CD4-positive, alpha-beta T cell treated with Interleukin-12 subunit alpha and Interleukin-12 subunit beta, for 1 hour (primary cell): ENCODE measurements around the gene OLA1.
A peak's percentile ranks its signal among the peaks of the same experiment; 100 is the strongest.
"Not testable (repeated sequence)": the region's sequence is repeated elsewhere in the genome, so short reads cannot be mapped to it uniquely, and the experiment has no call there.

Source experiments
- DNase-seq: peaks from one replicate; pipeline ENCODE4 v3.0.0-alpha.2; 2020

Gene OLA1

DNA sequence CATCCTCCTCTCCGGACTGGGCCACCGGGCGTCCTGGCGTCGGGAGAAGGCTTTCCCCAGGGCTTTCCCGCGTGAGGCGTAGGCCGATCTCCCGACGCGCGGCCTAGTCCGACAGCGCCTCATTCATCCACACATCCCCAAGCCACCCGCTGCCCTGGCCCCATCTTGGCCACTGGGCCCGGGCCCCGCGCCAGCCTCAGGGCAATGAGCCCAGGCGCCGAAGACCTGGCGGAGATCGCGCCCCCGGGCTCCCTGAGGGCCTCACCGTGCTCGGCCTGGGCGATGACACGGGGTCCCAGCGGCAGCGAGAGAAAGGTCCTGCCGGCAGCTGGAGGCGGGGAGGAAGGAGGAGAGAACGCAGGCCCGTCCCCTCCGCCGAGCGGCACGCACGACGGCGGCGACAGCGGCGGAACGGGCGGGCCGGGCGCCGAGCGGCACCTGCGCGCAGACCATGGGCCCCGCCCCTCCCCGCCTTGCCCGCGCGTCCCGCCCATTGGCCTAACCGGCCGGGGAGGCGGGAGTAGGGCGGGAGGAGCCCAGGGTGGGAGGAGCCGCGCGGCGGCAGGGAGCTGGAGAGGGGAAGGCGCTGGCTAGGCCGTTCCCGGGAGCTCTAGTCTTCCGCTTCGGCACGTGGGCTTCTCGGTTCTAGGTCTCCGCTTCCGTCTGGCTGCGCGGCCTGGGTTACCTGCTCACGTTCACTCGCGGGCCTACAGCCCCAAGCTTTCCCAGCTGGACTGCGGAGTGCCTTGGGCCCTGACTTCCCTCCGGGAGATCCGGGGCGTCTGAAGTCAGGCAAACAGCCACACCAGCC lies at the start of gene OLA1:
Gene OLA1, minus strand, starts transcription at position 346 of the 811 bp plus-strand sequence. CDS start 1,717 bp downstream, outside the sequence.
- peak; percentile 96 for DNase-seq

- no peak for DNase-seq
Measured at GRCh38 chr2:174292908-174293307, 44.6 kb upstream of the OLA1 start.

GRCh38 chr2:174286172-174286571 lies 37.8 kb upstream of the OLA1 start:
- DNase-seq, result no peak

- no peak for DNase-seq
Measured at GRCh38 chr2:174282441-174282840, 34.1 kb upstream of the OLA1 start.

DNA sequence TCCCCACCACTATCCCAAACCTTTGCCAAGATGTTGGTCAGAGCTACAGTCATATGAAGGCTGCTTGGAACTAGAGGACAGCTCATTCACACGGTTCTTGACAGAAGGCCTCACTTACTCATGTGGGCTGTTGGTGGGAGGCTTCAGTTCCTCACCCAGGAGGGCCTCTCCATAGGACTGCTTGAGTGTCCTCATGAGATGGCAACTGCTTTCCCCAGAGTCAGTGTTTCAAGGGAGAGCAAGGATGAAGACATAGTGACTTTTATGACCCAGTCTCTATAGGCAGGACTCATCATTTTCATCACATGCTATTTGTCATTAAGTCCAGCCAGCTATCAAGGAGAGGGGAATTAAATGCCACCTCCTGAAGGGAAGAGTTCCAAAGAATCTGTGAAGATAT lies 33.4 kb upstream of the OLA1 start:
- DNase-seq, result no peak

DNA sequence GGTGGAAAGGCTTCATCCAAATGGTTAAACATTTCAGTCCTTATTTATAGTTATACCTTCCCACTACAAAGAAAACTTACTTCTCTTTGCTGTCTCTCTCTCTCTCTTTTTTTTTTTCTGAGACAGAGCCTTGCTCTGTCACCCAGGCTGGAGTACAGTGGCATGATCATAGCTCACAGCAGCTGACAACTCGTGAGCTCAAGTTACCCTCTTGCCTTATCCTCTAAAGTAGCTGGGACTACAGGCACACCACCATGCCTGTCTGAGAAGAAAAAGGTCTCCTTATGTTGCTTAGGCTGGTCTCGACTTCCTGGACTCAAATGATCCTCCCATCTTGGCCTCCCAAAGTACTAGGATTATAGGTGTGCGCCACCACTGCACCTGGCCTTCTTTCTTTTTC lies 32.3 kb upstream of the OLA1 start:
- DNase-seq, result no peak

DNA sequence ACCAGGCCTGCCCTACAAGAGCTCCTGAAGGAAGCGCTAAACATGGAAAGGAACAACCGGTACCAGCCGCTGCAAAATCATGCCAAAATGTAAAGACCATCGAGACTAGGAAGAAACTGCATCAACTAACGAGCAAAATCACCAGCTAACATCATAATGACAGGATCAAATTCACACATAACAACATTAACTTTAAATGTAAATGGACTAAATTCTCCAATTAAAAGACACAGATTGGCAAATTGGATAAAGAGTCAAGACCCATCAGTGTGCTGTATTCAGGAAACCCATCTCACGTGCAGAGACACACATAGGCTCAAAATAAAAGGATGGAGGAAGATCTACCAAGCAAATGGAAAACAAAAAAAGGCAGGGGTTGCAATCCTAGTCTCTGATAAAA lies 21.9 kb upstream of the OLA1 start:
- DNase-seq, result not testable (repeated sequence)

DNA sequence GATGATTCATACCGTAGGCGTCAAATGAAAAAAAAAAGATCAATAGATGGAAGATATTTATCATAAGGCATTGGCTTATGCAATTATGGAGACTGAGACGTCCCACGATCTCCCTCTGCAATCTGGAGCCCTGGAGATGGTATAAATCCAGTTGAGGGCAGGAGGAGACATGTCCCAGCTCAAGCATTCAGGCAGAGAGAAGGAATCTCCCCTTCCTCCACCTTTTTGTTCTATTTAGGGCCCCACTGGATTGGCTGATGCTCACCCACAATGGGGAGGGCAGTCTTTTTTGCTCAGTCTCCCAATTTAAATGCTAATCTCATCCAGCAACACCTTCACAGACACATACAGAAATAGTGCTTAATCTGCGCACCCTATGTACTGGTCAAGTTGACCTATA lies 18.0 kb upstream of the OLA1 start:
- no peak for DNase-seq

DNA sequence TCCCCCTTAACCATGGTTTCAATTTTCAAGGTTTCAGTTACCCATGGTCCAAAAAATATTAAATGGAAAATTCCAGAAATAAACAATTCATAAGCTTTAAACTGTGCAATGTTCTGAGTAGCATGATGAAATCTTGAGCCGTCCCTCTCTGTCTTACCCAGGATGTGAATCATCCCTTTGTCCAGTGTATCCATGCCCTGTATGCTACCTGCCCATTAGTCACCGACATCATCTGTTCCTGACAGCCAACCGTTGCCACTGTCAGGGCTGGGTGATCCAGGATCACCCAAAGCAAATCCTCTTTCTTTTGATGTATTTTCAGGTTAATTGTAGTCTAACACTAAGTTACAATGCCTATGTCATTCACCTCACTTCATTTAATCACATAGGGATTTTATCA lies 15.7 kb upstream of the OLA1 start:
- no peak for DNase-seq

DNA sequence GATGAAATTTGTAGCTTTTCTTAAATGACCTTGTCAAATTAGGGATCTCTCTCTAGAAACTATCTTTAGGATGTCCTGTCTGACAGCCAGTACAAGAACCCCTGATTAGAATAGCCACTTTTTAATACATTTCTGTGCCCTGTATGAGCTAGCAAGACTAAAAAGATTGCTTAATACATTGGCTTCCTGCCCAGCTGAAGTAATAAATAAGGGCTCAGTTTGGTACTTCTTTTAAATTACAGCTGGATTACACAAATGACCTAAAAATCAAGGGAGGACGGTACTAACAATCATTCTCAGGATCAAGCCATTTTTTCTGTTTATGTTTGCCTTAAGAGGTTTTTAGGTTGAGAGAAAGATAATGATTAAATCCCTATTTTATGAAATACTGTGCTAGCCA lies 11.6 kb upstream of the OLA1 start:
- DNase-seq, result no peak

DNA sequence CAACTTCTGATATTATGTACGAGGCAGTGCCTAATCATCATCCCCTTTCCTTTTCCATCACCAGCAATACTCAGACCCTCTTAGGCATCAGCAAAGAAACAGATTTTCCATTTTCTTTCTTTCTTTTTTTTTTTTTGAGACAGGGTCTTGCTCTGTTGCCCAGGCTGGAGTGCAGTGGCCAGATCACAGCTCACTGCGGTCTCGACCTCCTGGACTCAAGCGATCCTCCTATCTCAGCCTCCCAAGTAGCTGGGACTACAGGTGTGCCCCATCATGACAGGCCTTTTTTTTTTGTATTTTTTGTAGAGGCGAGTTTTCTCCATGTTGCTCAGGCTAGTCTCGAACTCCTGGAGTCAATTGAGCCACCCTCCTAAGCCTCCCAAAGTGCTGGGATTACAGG lies 5.9 kb upstream of the OLA1 start:
- no peak for DNase-seq

GRCh38 chr2:174248998-174249592 lies 763 bp upstream of the OLA1 start:
- no peak for DNase-seq

DNA sequence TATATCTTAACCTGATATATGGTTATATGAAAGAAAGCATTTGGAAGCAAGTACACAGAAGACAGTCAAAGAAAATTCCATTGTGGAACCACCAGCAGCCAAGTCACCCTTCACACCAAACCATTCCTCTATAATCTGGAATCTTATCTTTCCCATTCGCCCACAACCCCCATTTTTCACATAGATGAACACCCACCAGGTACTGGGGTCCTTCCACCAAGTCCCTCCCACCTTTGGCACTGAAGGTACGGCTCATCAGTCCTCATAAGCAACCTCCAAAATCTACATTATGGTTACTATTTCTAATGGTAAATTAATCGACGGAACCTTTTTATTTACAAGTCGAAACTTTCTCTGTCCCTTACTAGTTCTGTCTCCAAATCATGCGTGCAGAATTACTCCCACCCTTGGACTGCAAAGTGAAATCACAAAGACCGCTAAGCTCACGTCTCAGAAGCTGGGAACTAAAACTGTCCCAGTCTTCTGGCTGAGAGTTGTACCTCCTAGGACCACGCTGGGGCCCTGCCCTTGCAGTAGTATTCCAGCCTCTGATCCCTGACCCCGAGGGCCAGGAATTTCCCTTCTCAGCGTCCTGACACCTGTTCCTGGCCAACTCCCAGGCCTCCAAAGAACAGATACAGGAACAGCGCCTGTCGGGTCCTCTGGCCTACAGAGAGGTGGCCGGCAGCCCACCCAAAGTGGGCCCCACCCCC lies 702 bp downstream of the OLA1 start:
- peak; percentile 7 for DNase-seq

- DNase-seq, result no peak
Measured at GRCh38 chr2:174246944-174247381, 1.4 kb downstream of the OLA1 start.

GRCh38 chr2:174245628-174246027 lies 2.7 kb downstream of the OLA1 start:
- DNase-seq, result not testable (repeated sequence)

DNA sequence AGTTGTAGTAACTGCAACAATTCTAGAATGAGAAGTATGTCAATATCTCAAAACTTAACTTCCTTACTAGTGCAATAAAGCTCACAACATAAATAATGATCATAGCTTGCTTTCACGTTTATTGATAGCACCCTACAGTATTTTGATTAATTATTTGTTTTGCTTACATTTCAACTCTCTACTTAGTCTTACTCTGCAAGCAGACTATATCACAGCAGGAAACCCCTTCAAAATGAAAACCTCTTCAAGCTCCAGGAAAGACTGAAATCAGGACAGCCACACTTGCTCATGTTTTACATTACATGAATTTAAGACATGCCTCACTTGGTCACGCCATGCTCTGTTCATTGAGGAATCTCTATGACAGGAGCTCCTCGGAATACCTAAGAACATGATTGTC lies 3.3 kb downstream of the OLA1 start:
- DNase-seq, result no peak

- no peak for DNase-seq
Measured at GRCh38 chr2:174243812-174244211, 4.5 kb downstream of the OLA1 start.

DNA sequence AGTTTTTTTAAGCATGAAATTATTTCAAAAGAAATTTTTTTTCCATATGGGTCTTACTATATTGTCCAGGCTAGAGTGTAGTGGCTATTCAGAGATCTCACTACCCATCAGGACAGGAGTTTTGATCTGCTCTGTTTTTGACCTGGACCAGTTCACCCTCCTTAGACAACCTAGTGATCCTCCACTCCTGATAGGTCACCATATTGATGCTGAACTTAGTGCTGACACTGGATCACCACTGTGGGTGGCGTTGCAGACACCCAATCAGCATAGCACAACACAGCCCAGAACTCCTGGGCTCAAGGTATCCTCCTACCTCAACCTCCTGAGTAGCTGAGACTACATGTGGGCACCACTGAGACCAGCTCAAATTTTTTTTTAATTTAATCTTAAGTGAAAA lies 8.2 kb downstream of the OLA1 start:
- DNase-seq, result no peak

GRCh38 chr2:174236429-174236828 lies 11.9 kb downstream of the OLA1 start:
- no peak for DNase-seq

DNA sequence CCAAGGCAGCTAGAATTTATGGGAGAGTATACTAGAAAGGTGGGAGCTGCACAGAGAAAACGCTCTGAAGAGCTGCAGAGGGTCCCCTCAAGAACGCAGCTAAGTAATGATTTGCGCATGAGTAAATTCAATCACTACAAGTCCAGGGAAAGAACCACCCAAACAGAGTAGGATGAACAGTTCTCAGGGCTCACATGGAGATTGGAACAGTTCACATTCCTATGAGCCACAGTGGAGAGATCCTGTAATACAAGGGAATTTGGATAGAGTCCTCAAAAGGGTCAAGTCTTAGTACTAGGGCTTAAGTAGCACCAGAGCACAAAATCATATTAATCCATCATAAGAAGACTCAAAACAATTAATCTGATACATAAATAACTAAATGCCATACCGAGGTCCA lies 12.7 kb downstream of the OLA1 start:
- DNase-seq, result no peak

DNA sequence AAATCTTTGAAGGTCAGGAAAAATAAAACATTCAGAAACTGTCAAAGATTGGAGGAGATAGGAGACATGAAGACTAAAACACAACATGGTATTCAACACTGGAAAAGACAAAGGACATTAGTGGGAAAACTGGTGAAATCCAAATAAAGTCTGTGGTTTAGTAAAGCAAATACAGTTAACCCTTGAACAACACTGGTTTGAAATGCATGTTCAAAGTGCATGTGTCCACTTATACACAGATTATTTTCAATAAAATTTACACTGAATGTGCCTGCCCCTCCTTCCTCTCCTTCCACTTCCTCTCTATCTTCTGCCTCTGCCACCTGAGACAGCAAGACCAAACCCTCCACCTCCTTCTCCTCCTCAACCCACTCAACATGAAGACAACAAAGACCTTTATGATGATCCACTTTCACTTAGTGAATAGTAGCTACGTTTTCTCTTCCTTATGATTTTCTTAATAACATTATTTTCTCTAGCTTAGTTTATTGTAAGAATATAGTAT lies 14.5 kb downstream of the OLA1 start:
- no peak for DNase-seq

GRCh38 chr2:174227748-174228147 lies 20.6 kb downstream of the OLA1 start:
- no peak for DNase-seq

DNA sequence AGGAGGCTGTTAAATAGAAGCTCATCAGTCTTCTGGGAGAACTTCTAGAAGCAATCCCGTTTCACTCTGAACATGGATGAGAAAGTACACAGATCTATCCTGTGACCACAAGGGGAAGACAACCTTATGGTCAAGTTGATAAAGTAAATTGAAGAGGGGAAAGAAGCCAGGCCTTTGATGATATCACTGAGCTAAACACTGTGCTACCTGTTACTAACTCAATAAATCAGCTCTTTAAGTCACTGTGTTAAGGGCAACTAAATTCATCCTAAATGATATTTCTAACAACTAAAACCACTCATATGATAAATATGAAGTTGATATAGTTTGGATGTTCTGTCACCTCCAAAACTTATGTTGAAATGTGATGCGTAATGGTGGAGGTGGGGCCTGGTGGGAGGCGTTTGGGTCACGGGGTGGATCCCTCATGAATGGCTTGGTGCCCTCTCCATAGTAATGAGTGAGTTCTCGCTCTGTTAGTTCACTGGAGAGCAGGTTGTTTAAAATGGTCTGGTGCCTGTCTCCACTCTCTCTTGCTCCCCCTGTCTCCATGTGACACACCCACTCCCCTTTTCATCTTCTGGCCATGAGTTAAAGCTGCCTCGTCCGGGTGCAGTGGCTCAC lies 23.6 kb downstream of the OLA1 start:
- DNase-seq, result no peak
